K562 (cell line): Measurements from ENCODE around the gene PPTC7.

Experiments
- ZC3H11A ChIP-seq: IDR thresholded peaks from 2 replicates; pipeline ENCODE4 v1.6.1; 2012; ENCODE audit warnings: low read depth, low read length, improper control_type of control experiment
- ZNF561 ChIP-seq: fragments of 450-650 bp; formaldehyde crosslinking; conservative IDR thresholded peaks from 2 replicates; pipeline ENCODE4 v1.4.0; 2020; ENCODE audit warnings: mild to moderate bottlenecking, moderate library complexity
- ZNF695 ChIP-seq: fragments of 450-650 bp; formaldehyde crosslinking; IDR thresholded peaks from 2 replicates; pipeline ENCODE4 v1.4.0; 2020; ENCODE audit warnings: mild to moderate bottlenecking, moderate library complexity

GRCh38 chr12:110560048-110560447 lies 23.1 kb downstream of the PPTC7 start:
- no peak for TF ChIP-seq ZC3H11A
- TF ChIP-seq ZNF695 (CRISPR knock-in tag) = no peak
- no peak for TF ChIP-seq ZNF561
